Activated CD4-positive, alpha-beta T cell treated with anti-CD3 and anti-CD28 coated beads for 48 hours (primary cell): ENCODE measurements around the gene GHRHR.

Source experiments
- DNase-seq: peaks from one replicate; pipeline ENCODE4 v3.0.0-alpha.2; 2020

The GHRHR gene

DNA sequence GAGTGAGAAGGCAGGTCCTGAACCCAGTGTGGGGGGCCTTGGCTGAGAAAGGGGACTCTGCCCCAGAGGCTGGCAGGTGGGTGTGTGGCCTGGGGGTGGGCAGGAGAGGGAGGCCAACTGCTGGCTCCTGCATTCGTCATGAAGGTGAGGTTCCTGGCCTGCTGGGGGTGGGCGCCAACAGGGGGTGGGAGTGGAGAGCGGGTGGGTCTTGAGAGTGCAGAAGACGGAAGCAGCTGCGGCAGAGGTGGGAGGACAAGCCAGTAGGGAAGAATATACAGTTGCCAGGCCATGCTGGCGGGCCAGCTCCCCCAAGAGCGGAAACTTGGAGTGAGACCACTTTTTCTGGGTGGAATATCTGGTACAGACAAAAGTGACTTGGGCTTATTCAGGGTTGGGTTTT lies 23.4 kb downstream of the GHRHR start:
- DNase-seq = no peak

- DNase-seq = no peak
These were observed 24.2 kb downstream of the GHRHR start for GRCh38 chr7:30987936-30988335.

GRCh38 chr7:30988351-30989005 lies 24.7 kb downstream of the GHRHR start:
- DNase-seq = no peak

GRCh38 chr7:30989008-30989823 lies 25.5 kb downstream of the GHRHR start:
- no peak for DNase-seq

DNA sequence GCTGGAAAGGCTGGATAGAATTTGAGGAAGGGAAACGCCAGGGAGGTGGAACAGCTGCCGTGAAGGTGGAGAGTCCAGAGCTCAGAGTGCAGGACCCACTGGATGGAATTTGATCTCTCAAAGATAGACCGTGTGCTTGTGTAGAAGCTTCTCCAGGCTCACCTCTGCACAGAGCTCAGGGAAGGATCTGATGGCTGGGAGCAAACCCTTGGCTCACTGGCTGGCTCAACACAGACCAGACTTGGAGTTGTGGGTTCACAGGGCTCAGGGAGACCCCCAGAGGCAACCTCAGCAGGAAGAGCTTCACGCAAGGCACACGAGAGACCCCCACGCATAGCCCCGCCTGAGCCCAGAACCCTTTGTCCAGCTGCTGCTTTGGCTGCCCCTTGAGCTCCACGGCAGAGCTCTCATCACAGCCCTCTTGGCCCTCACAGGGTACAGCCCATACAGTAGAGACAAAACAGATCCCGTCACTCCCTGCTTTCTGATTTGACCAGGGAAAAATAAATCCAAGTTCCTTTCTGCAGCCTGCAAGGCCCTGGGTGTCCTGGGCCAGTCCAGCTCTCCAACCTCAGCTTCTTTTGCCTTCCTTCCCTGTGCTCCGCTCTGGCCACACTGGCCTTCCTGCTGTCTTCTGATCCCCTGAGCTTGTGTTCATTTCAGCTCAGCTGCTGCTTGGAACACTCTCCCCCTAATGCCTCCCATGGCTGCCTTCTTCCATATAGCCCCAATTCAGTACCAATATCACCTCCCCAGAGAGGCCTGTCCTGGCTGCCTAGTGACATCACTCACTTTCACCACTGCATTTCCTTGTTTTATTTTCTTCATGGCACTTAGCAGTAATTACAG lies 26.3 kb downstream of the GHRHR start:
- DNase-seq = no peak

DNA sequence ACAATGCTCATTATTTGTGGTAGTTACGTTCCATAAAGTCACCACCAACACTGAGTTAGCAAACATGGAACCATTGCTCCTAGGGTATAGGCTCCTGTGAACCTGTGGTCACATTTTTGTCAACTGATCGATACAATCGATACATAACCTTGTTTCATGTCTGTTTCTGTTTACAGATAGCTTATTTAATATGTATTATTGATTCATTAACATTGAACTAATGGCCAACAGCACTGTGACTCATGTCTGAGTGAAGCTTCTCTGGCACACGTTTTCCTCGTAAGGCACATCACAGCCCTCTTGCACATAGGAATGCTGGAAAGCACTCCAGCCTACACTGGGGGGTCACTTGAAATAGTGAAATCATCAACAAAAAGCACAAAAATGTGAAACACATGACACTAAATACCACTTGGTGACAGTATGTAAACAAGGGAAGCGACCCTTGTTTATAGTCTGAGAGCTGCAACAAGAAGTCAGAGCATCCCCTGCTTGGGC lies 27.0 kb downstream of the GHRHR start:
- DNase-seq = no peak

GRCh38 chr7:30992414-30992813 lies 28.7 kb downstream of the GHRHR start:
- no peak for DNase-seq

DNA sequence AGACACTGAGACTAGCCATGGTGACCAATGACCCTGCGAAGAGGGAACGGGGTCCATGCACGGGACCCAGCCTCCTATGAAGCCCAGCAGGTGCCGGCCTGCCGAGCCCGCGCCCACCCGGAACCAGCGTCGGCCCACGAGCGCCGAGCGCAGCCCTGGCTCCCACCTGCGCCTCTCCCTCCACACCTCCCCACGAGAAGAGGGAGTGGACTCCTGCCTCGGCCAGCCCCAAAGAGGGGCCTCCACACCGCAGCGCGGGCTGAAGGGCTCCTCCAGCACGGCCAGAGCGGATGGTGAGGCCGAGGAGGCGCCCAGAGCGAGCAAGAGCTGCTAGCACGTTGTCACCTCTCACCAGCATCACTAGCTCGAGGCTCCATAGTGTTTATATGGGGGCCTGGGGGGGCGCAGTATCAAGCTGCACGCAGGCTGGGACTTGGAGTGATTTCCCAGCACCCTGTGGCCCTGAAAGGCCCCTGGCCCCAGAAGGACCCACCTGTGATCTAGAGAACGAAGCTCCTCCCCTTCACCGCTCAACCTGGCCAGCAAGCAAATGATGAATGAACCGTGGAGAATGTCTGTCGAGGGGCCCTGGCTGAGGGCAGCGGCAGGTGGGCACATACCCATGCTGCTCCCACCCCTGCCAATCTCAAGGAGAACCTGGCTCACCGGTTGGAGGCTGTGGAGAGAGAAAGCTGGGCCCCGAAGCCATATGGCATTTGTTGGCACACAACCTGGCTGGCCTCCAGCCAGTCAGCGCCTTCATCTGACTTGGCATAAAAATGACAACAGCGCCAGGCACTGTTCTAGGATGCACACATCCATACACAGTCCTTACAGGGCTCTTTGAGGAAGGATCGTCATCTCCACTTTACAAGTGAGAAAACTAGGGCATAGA lies 30.7 kb downstream of the GHRHR start:
- DNase-seq = no peak

DNA sequence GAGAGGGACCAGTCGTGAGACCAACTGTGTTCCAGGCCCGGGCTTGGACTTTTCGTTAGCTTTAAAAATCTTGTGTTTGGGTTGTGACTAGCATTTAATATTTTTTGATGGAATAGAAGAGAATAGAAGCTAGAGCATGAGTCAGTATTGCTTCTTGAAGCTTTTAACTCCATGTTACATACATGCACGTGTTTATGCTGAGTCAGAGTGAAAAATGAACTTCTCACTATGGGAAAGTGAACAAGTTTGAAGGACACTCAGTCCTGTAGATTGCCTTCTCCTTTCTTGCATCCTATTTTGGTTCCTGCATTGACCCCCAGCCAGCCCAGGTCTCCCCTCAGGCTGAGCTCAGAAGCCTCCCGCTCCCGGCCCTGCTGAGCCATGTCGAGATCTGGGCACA lies 31.8 kb downstream of the GHRHR start:
- DNase-seq = no peak

DNA sequence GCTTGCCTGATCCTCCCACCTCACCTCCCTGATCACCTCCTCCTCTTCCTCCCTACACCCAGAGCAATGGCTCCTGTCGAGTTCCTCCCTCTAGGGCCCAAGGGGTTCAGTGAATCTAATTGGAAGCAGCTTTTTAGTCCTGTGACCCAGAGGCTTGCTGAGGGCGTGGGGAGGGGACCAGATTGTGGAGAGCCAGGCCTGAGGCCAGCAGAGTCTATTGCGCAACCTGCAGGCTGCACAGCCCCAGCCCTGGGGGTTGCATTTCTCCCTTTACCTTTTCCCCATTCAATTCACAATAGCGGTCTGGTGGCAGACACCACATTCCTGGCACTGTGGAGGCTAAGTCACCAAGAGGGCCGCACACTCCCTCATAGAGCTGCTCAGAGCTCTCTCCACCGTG lies 32.5 kb downstream of the GHRHR start:
- no peak for DNase-seq

DNA sequence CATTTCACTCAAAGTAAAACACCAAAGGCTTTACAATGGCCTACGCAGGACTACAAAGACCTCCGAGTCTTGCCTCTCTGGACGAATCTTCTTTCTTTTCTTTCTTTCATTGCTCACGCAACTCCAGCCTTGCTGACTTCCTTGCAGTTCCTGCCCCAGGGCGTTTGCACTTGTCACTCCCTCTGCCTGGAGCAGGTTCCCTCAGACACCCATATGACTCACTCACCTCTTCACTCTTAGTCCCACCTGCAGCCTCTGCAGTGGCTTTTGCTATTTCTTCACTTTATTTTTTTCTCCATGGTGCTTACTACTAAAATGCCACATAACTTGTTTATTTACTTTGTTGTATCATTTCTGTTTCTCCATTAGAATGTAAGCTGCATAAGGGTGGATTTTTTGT lies 33.1 kb downstream of the GHRHR start:
- DNase-seq = no peak

DNA sequence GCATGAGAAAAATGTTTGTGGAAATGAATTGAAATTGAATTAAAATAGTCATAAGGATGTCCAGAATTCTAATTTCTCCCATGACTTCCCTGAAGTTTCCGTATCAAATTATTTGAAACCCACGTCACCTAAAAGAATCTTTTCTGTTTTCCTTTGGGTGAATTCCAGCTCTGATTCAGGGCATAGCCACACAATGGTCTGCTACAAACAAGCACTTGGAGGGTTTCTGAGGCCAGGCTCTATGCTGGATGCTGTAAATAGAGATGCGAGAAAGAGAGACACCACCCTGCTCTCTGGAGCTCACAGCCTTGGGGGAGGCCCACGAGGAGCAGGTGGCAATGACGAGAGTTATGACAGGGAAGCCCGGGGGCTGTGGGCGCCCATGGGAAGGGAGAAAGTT lies 33.6 kb downstream of the GHRHR start:
- DNase-seq = no peak

GRCh38 chr7:30998180-30998579 lies 34.4 kb downstream of the GHRHR start:
- DNase-seq = no peak

DNA sequence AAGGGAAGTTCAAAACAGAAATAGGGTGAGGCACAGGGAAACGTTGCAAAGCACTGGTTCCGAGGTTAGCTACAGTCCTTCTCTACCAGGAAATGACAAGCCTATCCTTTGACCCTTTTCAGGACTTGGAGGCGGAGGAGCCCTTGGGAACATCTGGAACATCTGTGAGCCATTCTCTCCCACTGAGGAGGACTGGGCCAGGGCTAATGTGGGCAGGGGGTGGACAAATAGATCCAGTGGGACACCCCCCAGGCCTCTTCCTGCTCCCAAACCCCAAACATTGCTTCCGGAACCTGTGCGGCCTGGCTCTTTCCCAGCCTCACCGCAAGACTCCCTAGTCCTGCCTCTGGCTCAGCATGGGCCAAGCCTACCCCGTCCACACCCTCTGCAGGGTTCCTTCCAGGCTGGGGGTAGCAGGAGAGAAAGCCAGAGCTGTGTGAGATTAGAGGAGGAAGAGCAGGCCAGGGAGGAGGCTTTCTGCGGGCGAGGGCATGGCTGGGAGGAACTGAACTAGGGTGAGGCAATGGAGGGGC lies 36.5 kb downstream of the GHRHR start:
- no peak for DNase-seq

DNA sequence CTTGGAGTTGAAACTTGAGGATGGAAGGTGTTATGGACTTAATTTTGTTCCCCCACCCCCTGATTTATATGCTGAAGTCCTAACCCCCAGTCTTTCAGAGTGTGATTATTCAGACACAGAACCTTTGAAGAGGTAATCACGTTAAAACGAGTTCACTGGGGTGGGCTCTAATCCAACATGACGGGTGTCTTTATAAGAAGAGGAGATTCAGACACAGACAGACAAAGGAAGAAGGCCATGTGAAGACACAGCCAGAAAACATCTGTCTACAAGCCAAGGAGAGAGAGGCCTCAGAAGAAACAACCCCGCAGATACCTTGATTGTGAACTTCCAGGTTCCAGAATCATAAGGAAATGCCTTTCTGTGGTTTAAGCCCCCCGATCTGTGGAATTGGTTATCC lies 37.0 kb downstream of the GHRHR start:
- DNase-seq = no peak

DNA sequence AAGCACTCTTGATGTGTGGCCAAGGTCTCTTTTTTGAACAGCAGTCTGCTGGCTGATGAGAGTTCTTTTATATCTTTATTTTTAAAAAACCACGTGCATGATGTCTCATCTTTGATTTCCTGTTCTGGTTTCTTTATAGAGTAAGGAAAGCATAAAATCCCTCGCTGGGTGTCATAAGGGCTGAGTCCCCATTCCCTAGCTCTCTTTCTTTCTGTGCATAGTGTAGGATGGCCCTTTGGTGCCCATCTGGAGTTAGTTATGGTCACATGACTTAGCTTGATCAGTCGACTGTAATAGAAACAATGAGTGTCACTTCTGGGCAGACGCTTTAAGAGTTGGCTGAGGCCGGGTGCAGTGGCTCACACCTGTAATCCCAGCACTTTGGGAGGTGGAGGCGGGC lies 38.5 kb downstream of the GHRHR start:
- no peak for DNase-seq

GRCh38 chr7:31003097-31003496 lies 39.3 kb downstream of the GHRHR start:
- no peak for DNase-seq

DNA sequence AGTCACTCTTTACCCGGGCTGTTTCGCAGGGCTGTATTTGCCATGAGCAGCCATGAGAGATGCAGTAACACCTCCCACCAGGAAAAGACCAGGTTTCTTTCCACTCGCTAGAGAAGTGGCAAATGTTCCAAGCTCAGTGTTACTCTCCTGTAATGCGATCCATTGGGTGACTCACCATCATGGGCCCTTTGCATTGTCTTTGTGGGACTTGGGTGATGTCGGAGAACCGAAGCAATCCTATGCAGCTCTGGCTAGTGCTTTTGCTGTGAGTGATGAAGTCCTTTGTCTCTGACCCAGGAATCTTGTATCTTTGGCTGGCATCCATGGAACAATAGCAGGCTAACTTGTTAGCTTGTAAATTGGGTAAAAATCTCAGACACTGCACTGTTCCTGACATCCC lies 40.0 kb downstream of the GHRHR start:
- DNase-seq = no peak

DNA sequence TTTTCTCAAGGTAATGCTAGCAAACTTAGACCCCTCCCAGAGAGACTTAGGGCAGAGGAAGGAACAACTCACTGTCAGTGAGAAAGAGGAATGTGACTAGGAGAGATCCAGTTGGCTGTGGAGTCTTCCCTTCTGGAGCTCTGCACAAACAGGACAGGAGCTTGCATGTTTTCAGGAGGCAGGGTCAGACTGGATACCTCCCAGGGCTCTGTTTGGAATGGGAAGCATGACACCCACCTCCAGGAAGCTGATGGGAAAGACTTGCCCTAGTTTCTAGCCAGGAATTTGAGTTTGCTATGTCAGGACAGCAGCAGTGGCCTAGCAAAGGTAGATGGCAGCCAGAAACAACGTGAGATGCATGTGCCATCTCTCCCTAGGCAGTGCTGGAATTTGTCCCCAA lies 40.6 kb downstream of the GHRHR start:
- DNase-seq = no peak

DNA sequence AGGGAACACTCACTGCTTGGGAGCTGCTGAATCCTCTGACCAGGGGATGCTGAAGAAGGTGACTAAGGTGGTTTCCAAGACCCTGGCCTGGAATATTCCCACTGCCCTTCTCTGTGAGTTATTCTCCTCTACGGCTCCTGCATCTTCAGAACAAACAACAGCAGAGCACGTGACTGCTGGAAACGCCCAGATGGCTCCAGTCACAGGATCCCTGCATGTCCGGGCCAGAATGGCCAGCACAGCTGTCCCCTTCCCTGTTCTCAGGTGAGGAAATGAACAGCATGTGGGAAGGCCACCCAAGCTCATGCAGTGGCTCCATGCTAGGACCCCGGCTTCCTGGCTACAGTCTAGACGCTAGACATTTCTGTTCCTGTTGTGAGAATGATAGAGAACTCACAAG lies 43.1 kb downstream of the GHRHR start:
- DNase-seq = no peak

- DNase-seq = no peak
These were observed 43.9 kb downstream of the GHRHR start for GRCh38 chr7:31007634-31008033.

DNA sequence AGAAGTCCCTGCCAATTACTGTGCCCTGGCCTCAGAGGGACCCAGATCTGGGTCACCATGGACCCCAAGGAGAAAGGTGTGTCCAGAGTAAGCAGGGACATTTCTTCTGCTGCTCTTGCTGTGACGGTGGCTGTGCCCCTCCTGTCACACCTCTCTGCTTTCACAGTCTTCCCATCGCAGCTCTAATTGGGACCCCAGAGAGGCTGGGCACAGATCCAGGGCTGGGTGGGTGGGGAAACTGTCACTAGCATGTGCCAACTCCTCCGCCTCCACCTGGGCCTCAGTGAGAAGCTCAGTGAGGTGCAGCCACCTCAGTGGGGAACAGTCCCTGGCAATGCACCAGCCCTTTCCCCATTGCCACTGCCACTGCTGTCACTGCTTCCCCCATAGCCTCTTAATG lies 51.1 kb downstream of the GHRHR start:
- DNase-seq = no peak
